ENCODE data around the gene BTBD2.

Gene BTBD2

GRCh38 chr19:2050991-2051772 is 35.7 kb upstream of the BTBD2 start, which contains the start of gene MKNK2:
MKNK2 (minus strand) TSS chr19:2051244; CDS start chr19:2050851, 393 bp downstream.
- peak; percentile 89 for FAIRE-seq

GRCh38 chr19:2050349-2050990 is 35.0 kb upstream of the BTBD2 start:
- FAIRE-seq = no peak

More at GRCh38 chr19:2050991-2051772, 35.7 kb upstream of the BTBD2 start, which contains the start of gene MKNK2:
- peak; percentile 92 for DNase-seq (ENCODE audit: low spot score)

GRCh38 chr19:2049741-2050348 is 34.3 kb upstream of the BTBD2 start:
- FAIRE-seq (no peak), DNase-seq (ENCODE audit: low spot score) (peak; percentile 49)

More at GRCh38 chr19:2050349-2050990, 35.0 kb upstream of the BTBD2 start:
- DNase-seq (ENCODE audit: low spot score) = peak; percentile 12

DNA sequence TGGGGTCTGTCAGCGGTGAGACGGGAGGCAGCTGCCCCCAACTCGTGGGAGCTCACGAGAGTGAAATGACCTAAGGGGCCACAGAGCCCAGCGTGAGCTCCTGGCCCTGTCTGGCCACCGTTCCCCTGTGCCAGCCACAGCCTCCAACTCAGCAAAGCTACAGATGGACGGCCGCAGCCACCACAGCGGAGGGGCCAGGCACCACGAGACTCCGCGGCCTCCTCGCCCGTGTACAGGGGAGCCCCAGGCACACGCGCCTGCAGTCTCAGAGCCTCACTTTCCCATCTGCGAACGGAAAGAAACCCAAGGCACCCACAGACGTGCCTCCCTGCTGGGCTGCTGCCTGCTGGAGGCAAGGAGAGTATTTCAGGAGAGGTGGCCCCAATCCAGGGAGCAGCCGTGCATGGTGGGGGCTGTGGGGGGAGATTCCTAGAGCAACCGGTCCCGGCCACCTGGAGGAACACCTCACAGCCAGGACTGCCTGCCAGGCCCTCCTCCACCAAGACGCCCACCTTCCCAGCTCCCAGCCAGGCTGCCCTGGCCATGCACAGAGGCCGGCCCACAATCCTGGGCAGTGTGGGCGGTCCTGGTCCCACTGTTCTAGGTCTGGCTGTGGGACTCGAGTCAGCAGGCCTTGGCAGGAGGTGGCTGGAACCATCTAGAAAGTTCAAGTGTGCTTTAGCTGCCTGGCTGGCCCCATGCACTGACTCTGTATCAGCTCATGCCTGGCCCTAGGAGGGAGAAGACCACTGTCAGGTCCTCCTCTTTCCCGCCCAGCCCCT is 33.6 kb upstream of the BTBD2 start:
- FAIRE-seq (no peak), DNase-seq (ENCODE audit: low spot score) (no peak)

- DNase-seq (ENCODE audit: low spot score) = no peak
Observed at GRCh38 chr19:2048104-2048958, 32.8 kb upstream of the BTBD2 start.

GRCh38 chr19:2047449-2048103 is 32.1 kb upstream of the BTBD2 start:
- FAIRE-seq (peak; percentile 9), DNase-seq (ENCODE audit: low spot score) (peak; percentile 26)

More at GRCh38 chr19:2048104-2048958, 32.8 kb upstream of the BTBD2 start:
- FAIRE-seq = no peak

- DNase-seq (ENCODE audit: low spot score) (no peak), FAIRE-seq (no peak)
Observed at GRCh38 chr19:2047076-2047448, 31.5 kb upstream of the BTBD2 start.

DNA sequence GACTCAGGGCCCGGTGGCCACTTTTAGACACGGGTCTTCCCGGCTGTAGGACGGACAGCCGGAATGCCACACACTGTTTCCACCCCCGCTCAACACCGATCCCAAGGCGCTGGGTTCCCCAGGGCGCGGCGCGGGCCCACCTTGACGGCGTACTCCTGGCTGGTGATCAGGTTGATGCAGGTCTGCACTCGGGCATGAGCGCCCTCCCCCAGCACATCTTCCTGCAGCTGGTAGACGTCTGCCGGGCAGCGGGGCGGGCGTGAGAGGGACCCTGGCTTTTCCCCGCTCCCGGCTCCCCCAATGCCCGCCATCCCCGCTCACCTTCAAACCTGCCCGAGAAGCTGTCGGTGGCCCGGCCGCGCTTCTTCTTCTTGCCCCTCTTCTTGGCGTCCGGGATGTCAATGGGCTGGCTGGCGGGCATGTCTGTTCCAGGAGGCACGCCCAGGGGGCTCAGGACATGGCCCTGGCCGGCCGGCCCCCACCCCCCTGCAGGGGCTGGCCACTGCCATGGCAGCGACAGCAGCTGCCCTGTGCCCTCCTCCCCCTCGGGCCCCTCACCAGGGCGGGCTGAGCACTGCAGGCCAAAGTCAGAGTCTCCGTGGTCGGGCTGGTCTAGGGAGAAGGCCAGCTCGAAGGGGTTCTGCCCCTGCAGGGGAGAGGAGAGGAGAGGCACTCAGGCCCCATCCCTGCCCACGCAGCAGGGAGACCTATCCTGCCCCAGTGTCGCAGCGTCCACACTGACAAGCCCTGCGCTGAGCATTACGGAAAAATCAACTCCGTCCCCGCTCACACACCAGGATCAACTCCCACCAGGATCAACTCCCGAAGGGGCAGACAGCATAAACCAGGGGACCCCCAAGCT is 30.8 kb upstream of the BTBD2 start:
- DNase-seq (ENCODE audit: low spot score) = no peak
- FAIRE-seq = no peak

GRCh38 chr19:2045501-2046045 is 30.1 kb upstream of the BTBD2 start:
- DNase-seq (ENCODE audit: low spot score) = no peak
- no peak for FAIRE-seq

GRCh38 chr19:2044709-2045500 is 29.4 kb upstream of the BTBD2 start:
- no peak for DNase-seq (ENCODE audit: low spot score)
- FAIRE-seq = no peak

GRCh38 chr19:2043961-2044708 is 28.6 kb upstream of the BTBD2 start:
- no peak for DNase-seq (ENCODE audit: low spot score)

GRCh38 chr19:2043251-2043641 is 27.7 kb upstream of the BTBD2 start:
- no peak for FAIRE-seq

More at GRCh38 chr19:2043961-2044708, 28.6 kb upstream of the BTBD2 start:
- no peak for FAIRE-seq

DNA sequence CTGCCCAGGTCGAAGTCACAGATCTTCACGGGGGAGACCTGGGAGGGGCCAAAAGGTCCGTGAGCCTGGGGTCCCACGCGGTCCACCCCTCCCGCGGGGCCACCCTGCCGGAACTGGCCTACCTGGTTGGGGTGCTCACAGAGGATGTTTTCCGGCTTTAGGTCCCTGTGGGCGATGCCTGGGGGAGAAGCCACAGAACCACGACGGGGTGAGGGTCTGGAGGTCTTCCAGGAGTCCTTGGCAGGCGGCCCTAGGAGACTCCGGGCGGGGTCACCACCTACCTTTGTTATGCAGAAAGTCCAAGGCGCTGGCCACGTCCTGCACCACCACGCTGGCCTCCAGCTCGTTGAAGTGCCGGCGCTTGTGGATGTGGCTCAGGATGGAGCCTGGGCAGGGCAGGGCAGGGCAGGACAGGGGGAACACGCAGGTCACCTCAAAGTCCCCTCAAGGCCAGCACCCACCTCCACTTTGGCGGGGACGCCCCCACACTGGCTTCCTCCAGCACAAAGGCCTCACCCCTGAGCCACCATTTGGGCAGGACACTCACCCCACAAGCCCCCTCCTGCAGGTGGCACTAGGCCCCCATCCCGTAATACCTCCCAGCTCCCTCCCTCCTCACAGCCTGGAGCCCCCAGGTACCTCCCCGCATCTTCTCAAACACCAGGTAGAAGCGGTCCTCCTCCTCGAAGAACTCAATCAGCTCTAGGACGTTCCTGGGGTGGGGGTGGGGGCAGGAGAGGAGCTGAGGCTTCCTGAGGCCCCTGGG is 27.2 kb upstream of the BTBD2 start:
- FAIRE-seq = no peak

More at GRCh38 chr19:2043251-2043641, 27.7 kb upstream of the BTBD2 start:
- no peak for DNase-seq (ENCODE audit: low spot score)

GRCh38 chr19:2041683-2042484 is 26.4 kb upstream of the BTBD2 start:
- no peak for DNase-seq (ENCODE audit: low spot score)

More for the DNA sequence above, 27.2 kb upstream of the BTBD2 start:
- no peak for DNase-seq (ENCODE audit: low spot score)

GRCh38 chr19:2041433-2041682 is 25.8 kb upstream of the BTBD2 start:
- no peak for FAIRE-seq
- DNase-seq (ENCODE audit: low spot score) = no peak

More at GRCh38 chr19:2041683-2042484, 26.4 kb upstream of the BTBD2 start:
- FAIRE-seq = no peak
